Measurements from ENCODE around the gene CCDC146.

DNA sequence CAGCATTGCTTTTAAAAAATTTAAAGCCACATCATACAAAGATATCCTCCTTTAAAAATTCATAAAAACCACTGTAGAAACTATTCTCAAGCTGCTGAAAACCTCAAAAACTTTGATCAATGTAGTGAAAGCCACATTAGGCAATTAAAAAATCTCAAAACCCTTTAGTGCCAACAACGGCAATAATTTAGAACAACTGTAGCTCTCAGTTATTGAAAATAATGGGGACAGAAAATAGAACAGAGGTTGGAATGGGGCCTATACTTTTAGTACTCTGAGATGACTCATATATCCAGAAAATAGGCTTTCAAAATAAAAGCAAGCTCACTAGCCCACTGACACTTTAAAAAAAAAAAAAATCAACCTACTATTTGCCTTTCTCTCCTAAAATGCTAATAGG is 206.3 kb downstream of the CCDC146 start:
- no peak for TF ChIP-seq MAFG (tag; conservative IDR thresholded peaks at IDR 0.05)
- no peak for TF ChIP-seq CHD4 (IDR thresholded peaks at IDR 0.05; ENCODE audit: insufficient read depth, insufficient replicate concordance, low read depth, low read length, poor library complexity, severe bottlenecking)
- TF ChIP-seq BMI1 (IDR thresholded peaks at IDR 0.05; ENCODE audit: low read length), result no peak
- TF ChIP-seq, protein P1, sequence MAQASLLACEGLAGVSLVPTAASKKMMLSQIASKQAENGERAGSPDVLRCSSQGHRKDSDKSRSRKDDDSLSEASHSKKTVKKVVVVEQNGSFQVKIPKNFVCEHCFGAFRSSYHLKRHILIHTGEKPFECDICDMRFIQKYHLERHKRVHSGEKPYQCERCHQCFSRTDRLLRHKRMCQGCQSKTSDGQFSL (CRISPR knock-in tag; IDR thresholded peaks at IDR 0.05), result no peak
- TF ChIP-seq, protein P1 (tag; IDR thresholded peaks at IDR 0.05), result no peak
- no peak for TF ChIP-seq HNRNPK (IDR thresholded peaks at IDR 0.05; ENCODE audit: low read depth, low read length, poor library complexity, severe bottlenecking)
- no peak for TF ChIP-seq EZH2 (IDR thresholded peaks at IDR 0.05; ENCODE audit: borderline replicate concordance, low read depth, low read length)
- no peak for TF ChIP-seq HNRNPL (IDR thresholded peaks at IDR 0.05; ENCODE audit: low read depth, low read length)
- no peak for TF ChIP-seq ZNF143 (CRISPR knock-in tag; IDR thresholded peaks at IDR 0.05)
- no peak for TF ChIP-seq SP1 (CRISPR knock-in tag; IDR thresholded peaks at IDR 0.05)
- no peak for TF ChIP-seq SRF (CRISPR knock-in tag; IDR thresholded peaks at IDR 0.05)

All from K562 (cell line).